HuH-7.5 (cell line): ENCODE measurements around the gene GANAB.
"Not testable (repeated sequence)": the region's sequence is repeated elsewhere in the genome, so short reads cannot be mapped to it uniquely, and the experiment has no call there.

ENCODE experiments used
- DNase-seq: peaks from one replicate; pipeline ENCODE4 v3.0.0; 2011; ENCODE audit warnings: low spot score

Gene GANAB

GRCh38 chr11:62621027-62621566 is 25.3 kb downstream of the GANAB start:
- DNase-seq = no peak

GRCh38 chr11:62616957-62617356 is 29.5 kb downstream of the GANAB start:
- DNase-seq = not testable (repeated sequence)

- no peak for DNase-seq
These were observed 30.9 kb downstream of the GANAB start for GRCh38 chr11:62615521-62615920.

- DNase-seq = no peak
These were observed 32.1 kb downstream of the GANAB start for GRCh38 chr11:62614275-62614674.

GRCh38 chr11:62613291-62613778 is 33.1 kb downstream of the GANAB start:
- no peak for DNase-seq

GRCh38 chr11:62612366-62613290 is 33.8 kb downstream of the GANAB start, which contains the start of the genes EML3 and ROM1:
Gene EML3 (minus strand): TSS chr11:62612775. CDS start chr11:62612457, 318 bp downstream.
Gene ROM1 (plus strand): TSS chr11:62613257. CDS start chr11:62613282, 25 bp downstream.
- DNase-seq = peak; percentile 92

- peak; percentile 54 for DNase-seq
These were observed 34.6 kb downstream of the GANAB start for GRCh38 chr11:62611705-62612365.

GRCh38 chr11:62610814-62611704 is 35.4 kb downstream of the GANAB start:
- DNase-seq = no peak

GRCh38 chr11:62610403-62610802 is 36.0 kb downstream of the GANAB start:
- DNase-seq = no peak

- no peak for DNase-seq
These were observed 37.6 kb downstream of the GANAB start for GRCh38 chr11:62608776-62609175.

GRCh38 chr11:62607714-62608113 is 38.7 kb downstream of the GANAB start:
- DNase-seq = no peak

- DNase-seq = no peak
These were observed 40.5 kb downstream of the GANAB start for GRCh38 chr11:62605902-62606301.

GRCh38 chr11:62605467-62605866 is 40.9 kb downstream of the GANAB start:
- no peak for DNase-seq

GRCh38 chr11:62604460-62605120 is 41.8 kb downstream of the GANAB start:
- DNase-seq = no peak

- DNase-seq = no peak
These were observed 42.6 kb downstream of the GANAB start for GRCh38 chr11:62603776-62604299.

- DNase-seq = no peak
These were observed 43.4 kb downstream of the GANAB start for GRCh38 chr11:62603072-62603408.

GRCh38 chr11:62602141-62603071 is 44.0 kb downstream of the GANAB start:
- peak; percentile 93 for DNase-seq

GRCh38 chr11:62601372-62602140 is 44.9 kb downstream of the GANAB start, which contains the start of gene MTA2:
Gene MTA2 (minus strand): TSS chr11:62601865. CDS start chr11:62601450, 415 bp downstream.
- DNase-seq = peak; percentile 92

- DNase-seq = no peak
These were observed 45.4 kb downstream of the GANAB start for GRCh38 chr11:62601122-62601371.
